IMR-90 (cell line): Measurements from ENCODE around the gene PSMD6. TPM values are rescaled to one million over a fixed set of nuclear protein-coding genes. Genes with fewer than 3 reads are reported as not detected.

ENCODE experiments used
- ATAC-seq: fragments of 200-7000 bp; cut with Tn5 transposase; 2 replicates; pipeline ENCODE4 v1.9.1; 2020; ENCODE audit warnings: low read depth, mild to moderate bottlenecking, moderate library complexity
- BruUV-seq: library from RNA; stranded (reverse); fragments of 400-500 nt; replicated peaks from 2 replicates; lab custom pipeline; 2021; lab: Mats Ljungman, UMichigan
- CTCF ChIA-PET: fragments of 300-600 bp; formaldehyde crosslinking; extraction: SDS; loops from one replicate; lab custom pipeline; 2021; ENCODE audit warnings: antibody characterized with exemption; lab: Yijun Ruan, JAX
- POLR2A ChIA-PET: fragments of 300-600 bp; sonication (Branson Sonifier 250); formaldehyde crosslinking; loops from one replicate; lab custom pipeline; 2022; ENCODE audit warnings: antibody characterized with exemption; ENCODE audit not compliant: unreplicated experiment; lab: Charles Lee
- DNase-seq: peaks from one replicate; pipeline ENCODE4 v3.0.0; 2013
- H2AFZ ChIP-seq: replicated peaks from 2 replicates; pipeline ENCODE3; 2013; ENCODE audit warnings: low read length, mild to moderate bottlenecking; ENCODE audit not compliant: poor library complexity
- H2AK5ac ChIP-seq: 2 replicates; pipeline ENCODE4 v1.6.1; 2013; ENCODE audit warnings: low read depth, low read length, inconsistent platforms
- H2AK9ac ChIP-seq: replicated peaks from 2 replicates; pipeline ENCODE3; 2013; ENCODE audit warnings: mild to moderate bottlenecking, low read depth, low read length, moderate library complexity; ENCODE audit not compliant: poor library complexity
- H2BK120ac ChIP-seq: 2 replicates; pipeline ENCODE4 v1.6.1; 2013; ENCODE audit warnings: low read depth, low read length, inconsistent platforms
- H2BK15ac ChIP-seq: 3 replicates; pipeline ENCODE4 v1.6.1; 2013; ENCODE audit warnings: low read depth, low read length, inconsistent platforms
- H2BK20ac ChIP-seq: 2 replicates; pipeline ENCODE4 v1.6.1; 2013; ENCODE audit warnings: low read depth, mild to moderate bottlenecking, inconsistent platforms, low read length, moderate library complexity
- H2BK5ac ChIP-seq: 2 replicates; pipeline ENCODE4 v1.6.1; 2013; ENCODE audit warnings: mild to moderate bottlenecking, low read depth, low read length, inconsistent platforms; ENCODE audit not compliant: poor library complexity, severe bottlenecking
- H3K14ac ChIP-seq: replicated peaks from 2 replicates; pipeline ENCODE4 v1.6.1; 2013; ENCODE audit warnings: low read depth, low read length, inconsistent platforms
- H3K18ac ChIP-seq: 2 replicates; pipeline ENCODE4 v1.6.1; 2013; ENCODE audit warnings: low read depth, low read length, control low read depth
- H3K23ac ChIP-seq: 2 replicates; pipeline ENCODE4 v1.6.1; 2013; ENCODE audit warnings: low read depth, low read length, inconsistent platforms
- H3K27ac ChIP-seq: 2 replicates; pipeline ENCODE4 v1.5.1; 2013; ENCODE audit warnings: mild to moderate bottlenecking, control low read depth, low read length; ENCODE audit not compliant: insufficient read depth
- H3K27me3 ChIP-seq: 2 replicates; pipeline ENCODE4 v1.6.1; 2013; ENCODE audit warnings: low read length; ENCODE audit not compliant: control insufficient read depth, insufficient read depth
- H3K36me3 ChIP-seq: 2 replicates; pipeline ENCODE4 v1.6.1; 2013; ENCODE audit warnings: low read length, mixed read lengths; ENCODE audit not compliant: control insufficient read depth, insufficient read depth
- H3K4ac ChIP-seq: 2 replicates; pipeline ENCODE4 v1.6.1; 2013; ENCODE audit warnings: low read depth, low read length, inconsistent platforms
- H3K4me1 ChIP-seq: 2 replicates; pipeline ENCODE4 v1.6.1; 2013; ENCODE audit warnings: low read length, mixed read lengths; ENCODE audit not compliant: control insufficient read depth, insufficient read depth
- H3K4me2 ChIP-seq: 2 replicates; pipeline ENCODE4 v1.6.1; 2013; ENCODE audit warnings: low read depth, mild to moderate bottlenecking, control low read depth, low read length, moderate library complexity
- H3K4me3 ChIP-seq: 2 replicates; pipeline ENCODE4 v1.5.1; 2013; ENCODE audit warnings: low read depth, mild to moderate bottlenecking, control low read depth, low read length, moderate library complexity; ENCODE audit not compliant: insufficient read depth
- H3K56ac ChIP-seq: 2 replicates; pipeline ENCODE4 v1.6.1; 2013; ENCODE audit warnings: low read length, inconsistent platforms; ENCODE audit not compliant: insufficient read depth; ENCODE audit errors: extremely low read depth
- H3K79me1 ChIP-seq, 2 experiments: 2 replicates each; pipeline ENCODE4 v1.6.1; 2013; ENCODE audit warnings: low read length in 2 of 2, inconsistent platforms in 1 of 2, low read depth in 1 of 2
- H3K9ac ChIP-seq: 2 replicates; pipeline ENCODE4 v1.6.1; 2013; ENCODE audit warnings: low read depth, low read length, control low read depth
- H3K9me1 ChIP-seq: 2 replicates; pipeline ENCODE4 v1.6.1; 2013; ENCODE audit warnings: low read length, inconsistent platforms; ENCODE audit not compliant: insufficient read depth
- H3K9me3 ChIP-seq: 2 replicates; pipeline ENCODE4 v1.6.1; 2013; ENCODE audit warnings: low read length; ENCODE audit not compliant: control insufficient read depth, insufficient read depth
- H4K20me1 ChIP-seq: 2 replicates; pipeline ENCODE4 v1.6.1; 2013; ENCODE audit warnings: low read length, inconsistent platforms; ENCODE audit not compliant: insufficient read depth
- H4K5ac ChIP-seq: 2 replicates; pipeline ENCODE4 v1.6.1; 2013; ENCODE audit warnings: mild to moderate bottlenecking, low read depth, low read length, control low read depth
- H4K8ac ChIP-seq, 2 experiments: 2 replicates each; pipeline ENCODE4 v1.6.1; 2013; ENCODE audit warnings: low read depth in 2 of 2, low read length in 2 of 2, control low read depth in 1 of 2, inconsistent platforms in 1 of 2
- H4K91ac ChIP-seq: 2 replicates; pipeline ENCODE4 v1.6.1; 2013; ENCODE audit warnings: low read depth, low read length, inconsistent platforms; ENCODE audit not compliant: insufficient read depth
- BHLHE40 ChIP-seq: fragments of 150-350 bp; IDR thresholded peaks from 2 replicates; pipeline ENCODE4 v1.6.1; 2016; ENCODE audit warnings: mild to moderate bottlenecking, low read depth, low read length
- ELK1 ChIP-seq: fragments of 150-350 bp; IDR thresholded peaks from 2 replicates; pipeline ENCODE4 v1.6.1; 2016; ENCODE audit warnings: low read depth, mild to moderate bottlenecking, low read length, moderate library complexity, borderline replicate concordance
- NFE2L2 ChIP-seq: fragments of 150-350 bp; IDR thresholded peaks from 2 replicates; pipeline ENCODE4 v1.6.1; 2016; ENCODE audit warnings: low read depth, mild to moderate bottlenecking, low read length
- POLR2A ChIP-seq: IDR thresholded peaks from 2 replicates; pipeline ENCODE4 v1.6.1; 2012; ENCODE audit warnings: mild to moderate bottlenecking, low read depth, low read length
- USF2 ChIP-seq: fragments of 150-350 bp; IDR thresholded peaks from 2 replicates; pipeline ENCODE4 v1.6.1; 2017; ENCODE audit warnings: mild to moderate bottlenecking, antibody characterized with exemption, low read length, low read depth
- WGBS, 2 experiments: methylation state at CpG; one replicate each; pipeline versions ENCODE4 v1.1.5 to v1.1.7; 2013; ENCODE audit warnings: missing lambda C conversion rate in 2 of 2; ENCODE audit not compliant: insufficient read length in 1 of 2; ENCODE audit errors: extremely low coverage in 2 of 2; 5-methylcytosine and 5-hydroxymethylcytosine counted together
- dilution Hi-C: fragments of 300-500 bp; cut with HindIII; formaldehyde crosslinking; loops from one replicate; pipeline ENCODE4 v1.14.3; 2018; ENCODE audit warnings: low sequenced_read_pairs; ENCODE audit not compliant: unreplicated experiment
- in situ Hi-C: fragments of 300-500 bp; cut with MboI; formaldehyde crosslinking; loops from 3 replicates; pipeline ENCODE4 v1.14.3; 2019; ENCODE audit warnings: low sequenced_read_pairs, inconsistent platforms, mixed read lengths
- intact Hi-C: fragments of 100-400 bp; cut with micrococcal nuclease; formaldehyde crosslinking; loops from 2 replicates; pipeline ENCODE4 v1.10.0; 2022
- polyA plus RNA-seq, 3 experiments: library from polyadenylated mRNA; depleted of rRNA; stranded (reverse); fragments of >200 nt; gene quantifications; 2 replicates each; pipeline ENCODE4 v1.2.3, GENCODE V29; 2012; ENCODE audit warnings: low replicate concordance in 1 of 3
- total RNA-seq: library from RNA; depleted of rRNA; stranded (reverse); fragments of >200 nt; gene quantifications from 2 replicates; pipeline ENCODE4 v1.2.3, GENCODE V29; 2012

Gene PSMD6
- total and polyA plus RNA-seq, 2 of the 4 experiments (the other 2 are of a cell fraction), result 86.6 to 91.8 TPM

- ChIA-PET POLR2A (no interaction called here), CTCF (no interaction called here)
These were observed 23.8 kb upstream of the PSMD6 start for GRCh38 chr3:64046996-64047594.

More at GRCh38 chr3:64046996-64047594, 23.8 kb upstream of the PSMD6 start:
- no peak overlapping the region for H3K18ac ChIP-seq
- H3K4me2 ChIP-seq, result no peak overlapping the region
- H3K79me1 ChIP-seq, result no peaks in the 10 kb centered on the region
- no peaks in the 10 kb centered on the region; the same call in 1 of the 2 replicates for H3K4me1 ChIP-seq
- no peak overlapping the region for H2AFZ ChIP-seq
- no peak overlapping the region for H3K56ac ChIP-seq
- in situ Hi-C loops, result loop anchor here (25.0 kb wide), 1 partner anchor 165 kb away; no protein-coding TSS in a partner anchor
- no peak overlapping the region for H3K27ac ChIP-seq
- DNase-seq (no peak), ATAC-seq (no peak)
- H3K9me3 ChIP-seq, result no peaks in the 10 kb centered on the region
- no peak overlapping the region for H3K4ac ChIP-seq
- H2BK5ac ChIP-seq, result no peak overlapping the region
- no peak overlapping the region for H2AK5ac ChIP-seq
- H3K9ac ChIP-seq, result no peak overlapping the region
- no peaks in the 10 kb centered on the region for H3K27me3 ChIP-seq
- no TSS peak for BruUV-seq
- dilution Hi-C loops, result loop anchor here (25.0 kb wide), 1 partner anchor 415 kb away; no protein-coding TSS in a partner anchor
- no peak overlapping the region for H2BK15ac ChIP-seq
- H2AK9ac ChIP-seq, result no peak overlapping the region
- H4K91ac ChIP-seq, result no peak overlapping the region
- H4K20me1 ChIP-seq, result no peaks in the 10 kb centered on the region
- no peak overlapping the region for H3K23ac ChIP-seq
- H2BK120ac ChIP-seq, result no peak overlapping the region
- intact Hi-C loops, result no loop called here
- 20% methylated on average over 1 of the region's 6 CpGs; no CpG with 5 or more reads in 1 of the 2 experiments for WGBS, 2 experiments
- H4K8ac ChIP-seq, result no peak overlapping the region
- no peaks in the 10 kb centered on the region for H3K36me3 ChIP-seq
- H3K14ac ChIP-seq, result no peak overlapping the region
- TF ChIP-seq USF2 (no peak), POLR2A (no peak), ELK1 (no peak), NFE2L2 (no peak), BHLHE40 (no peak)
- H3K4me3 ChIP-seq, result no peak overlapping the region
- no peak overlapping the region; the same call in 1 of the 2 replicates for H2BK20ac ChIP-seq
- H3K9me1 ChIP-seq, result peaks cover 16% of the 10 kb centered on the region
- no peak overlapping the region for H4K5ac ChIP-seq
